ENCODE measurements around the gene ALPK1.
A peak's percentile ranks its signal among the peaks of the same experiment; 100 is the strongest.

Gene ALPK1

GRCh38 chr4:112358415-112358814, 61.2 kb downstream of the ALPK1 start:
- no peak for TF ChIP-seq CTCF (IDR thresholded peaks at IDR 0.05; ENCODE audit: low read depth, low read length)
- no peak overlapping the region for H3K4me3 ChIP-seq (replicated peaks in 1 of 2; ENCODE audit: low read depth in 2 of 2, low read length in 2 of 2)
- DNase-seq (ENCODE audit: low read depth in 2 of 2): no peak

- H3K4me3 ChIP-seq (replicated peaks in 1 of 2; ENCODE audit: low read depth in 2 of 2, low read length in 2 of 2): no peak overlapping the region
- DNase-seq (ENCODE audit: low read depth in 2 of 2): no peak
- TF ChIP-seq CTCF (IDR thresholded peaks at IDR 0.05; ENCODE audit: low read depth, low read length): no peak
Observed at GRCh38 chr4:112358952-112359749, 62.0 kb downstream of the ALPK1 start.

GRCh38 chr4:112361181-112361791, 64.1 kb downstream of the ALPK1 start:
- DNase-seq (ENCODE audit: low read depth in 2 of 2): peak; percentile 25 to 26
- no peak for TF ChIP-seq CTCF (IDR thresholded peaks at IDR 0.05; ENCODE audit: low read depth, low read length)
- H3K4me3 ChIP-seq (replicated peaks in 1 of 2; ENCODE audit: low read depth in 2 of 2, low read length in 2 of 2): no peak overlapping the region

- DNase-seq (ENCODE audit: low read depth in 2 of 2): no peak
- no peak for TF ChIP-seq CTCF (IDR thresholded peaks at IDR 0.05; ENCODE audit: low read depth, low read length)
- no peak overlapping the region for H3K4me3 ChIP-seq (replicated peaks in 1 of 2; ENCODE audit: low read depth in 2 of 2, low read length in 2 of 2)
Observed at GRCh38 chr4:112370466-112370865, 73.3 kb downstream of the ALPK1 start.

DNA sequence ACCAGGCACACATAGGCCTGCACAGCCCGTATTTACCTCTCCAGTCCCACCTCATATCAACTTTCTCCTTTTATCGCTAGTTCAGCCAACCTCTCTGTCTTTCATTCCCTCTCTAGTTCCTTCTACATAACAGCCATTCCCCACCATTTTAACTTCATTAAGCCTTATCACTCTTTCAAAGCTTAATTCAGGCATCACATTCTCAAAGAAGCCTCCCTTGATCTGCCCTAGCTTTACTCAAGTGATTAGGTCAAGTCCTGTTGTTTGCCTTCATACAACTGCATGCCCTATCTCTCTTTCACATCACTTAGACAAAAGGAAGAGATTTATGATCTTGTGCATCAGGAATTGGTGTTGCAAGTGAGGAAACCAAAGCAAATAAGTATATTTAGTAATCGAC, 74.2 kb downstream of the ALPK1 start:
- TF ChIP-seq CTCF (IDR thresholded peaks at IDR 0.05; ENCODE audit: low read depth, low read length): no peak
- no peak for DNase-seq (ENCODE audit: low read depth in 2 of 2)
- H3K4me3 ChIP-seq (replicated peaks in 1 of 2; ENCODE audit: low read depth in 2 of 2, low read length in 2 of 2): no peak overlapping the region

DNA sequence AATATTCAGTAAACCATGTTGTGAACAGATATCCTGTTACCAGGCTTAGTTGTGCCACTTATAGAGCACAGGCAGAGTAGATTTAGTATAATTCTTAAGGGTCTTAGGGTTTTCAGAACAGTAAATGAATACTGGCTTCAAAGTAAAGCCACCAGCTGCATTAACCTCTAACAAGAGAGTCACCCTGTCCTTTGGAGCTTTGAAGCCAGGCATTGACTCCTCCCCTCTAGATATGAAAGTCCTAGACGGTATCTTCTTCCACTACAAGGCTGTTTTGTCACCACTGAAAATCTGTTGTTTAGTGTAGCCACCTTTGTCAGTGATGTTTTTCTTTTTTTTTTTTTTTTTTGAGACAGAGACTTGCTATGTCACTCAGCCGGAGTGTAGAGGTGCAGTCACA, 77.7 kb downstream of the ALPK1 start:
- TF ChIP-seq CTCF (IDR thresholded peaks at IDR 0.05; ENCODE audit: low read depth, low read length): no peak
- no peak for DNase-seq (ENCODE audit: low read depth in 2 of 2)

More for the DNA sequence above, 77.7 kb downstream of the ALPK1 start:
- no peak overlapping the region for H3K4me3 ChIP-seq (replicated peaks in 1 of 2; ENCODE audit: low read depth in 2 of 2, low read length in 2 of 2)
